COR-L47 (cell line): ENCODE results near the gene IFNA14.
"Not testable (repeated sequence)": the region's sequence is repeated elsewhere in the genome, so short reads cannot be mapped to it uniquely, and the experiment has no call there.

Experiments
- DNase-seq: peaks from one replicate; lab custom pipeline; 2025; lab: John Stamatoyannopoulos, UW

IFNA14 gene

GRCh38 chr9:21213411-21214326 is 26.1 kb downstream of the IFNA14 start:
- not testable (repeated sequence) for DNase-seq

GRCh38 chr9:21212160-21212559 is 27.6 kb downstream of the IFNA14 start:
- DNase-seq = not testable (repeated sequence)

- DNase-seq = not testable (repeated sequence)
Measured at GRCh38 chr9:21210782-21211181, 29.0 kb downstream of the IFNA14 start.

GRCh38 chr9:21210311-21210710 is 29.5 kb downstream of the IFNA14 start:
- DNase-seq = no peak

- DNase-seq = not testable (repeated sequence)
Measured at GRCh38 chr9:21207043-21207442, 32.8 kb downstream of the IFNA14 start, which contains the start of gene IFNA10. IFNA10 (minus strand) TSS chr9:21207143; CDS start chr9:21207097, 46 bp downstream.

- DNase-seq = no peak
Measured at GRCh38 chr9:21205204-21205603, 34.6 kb downstream of the IFNA14 start.

- not testable (repeated sequence) for DNase-seq
Measured at GRCh38 chr9:21202105-21202504, 37.7 kb downstream of the IFNA14 start, which contains the start of gene IFNA7. IFNA7 (minus strand) TSS chr9:21202205; CDS start chr9:21202165, 40 bp downstream.

GRCh38 chr9:21194867-21195776 is 44.7 kb downstream of the IFNA14 start:
- peak; percentile 1 for DNase-seq
